GM21381 (cell line): Measurements from ENCODE around the gene SLC9B2.

Experiments used
- ATAC-seq: cut with Tn5 transposase; IDR thresholded peaks from one replicate; pipeline ENCODE4 v1.9.1; 2021; ENCODE audit warnings: mild to moderate bottlenecking, moderate library complexity; ENCODE audit not compliant: unreplicated experiment

SLC9B2 gene

DNA sequence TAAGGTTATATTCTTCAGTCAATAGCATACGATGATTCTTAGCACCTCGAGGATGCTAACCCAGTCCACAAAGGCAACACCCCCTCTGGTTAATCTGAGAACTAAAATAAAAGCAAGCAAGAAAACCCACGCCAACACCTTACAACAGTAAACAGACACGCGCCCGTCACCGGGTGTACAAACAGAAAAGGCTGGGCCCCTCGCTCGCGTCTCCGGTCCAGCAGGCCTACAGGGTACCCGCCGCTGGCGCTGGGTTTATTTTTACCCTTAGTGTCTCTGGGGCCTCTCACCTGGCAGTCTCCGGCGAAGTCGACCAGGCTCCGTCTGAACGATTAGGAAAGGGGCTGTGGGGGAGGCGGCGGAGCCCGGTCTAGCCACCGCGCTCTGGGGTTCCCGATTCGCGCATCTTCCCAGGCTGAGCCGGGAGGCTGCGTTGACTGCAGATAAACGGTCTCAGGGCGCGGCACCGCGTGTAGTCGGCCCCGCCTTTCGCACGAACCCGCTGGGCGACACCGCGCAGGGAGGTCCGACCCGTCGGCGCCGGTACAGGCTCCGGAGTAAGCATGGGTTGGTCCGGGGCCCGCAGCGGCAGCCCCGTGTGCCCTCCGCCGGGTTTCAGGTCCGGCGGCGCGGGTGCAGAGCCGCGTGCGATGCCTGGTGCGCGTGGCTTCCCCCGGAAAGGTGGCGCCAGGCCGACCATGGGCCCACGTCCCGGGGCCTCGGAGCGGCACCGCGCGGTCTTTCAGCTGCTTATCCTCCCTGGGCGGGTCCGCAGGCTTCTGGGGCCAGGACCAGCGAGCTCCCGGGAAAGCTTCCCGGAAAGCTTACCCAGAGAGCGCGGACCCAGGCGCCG lies 441 bp downstream of the SLC9B2 start:
- ATAC-seq: peak; percentile 51

DNA sequence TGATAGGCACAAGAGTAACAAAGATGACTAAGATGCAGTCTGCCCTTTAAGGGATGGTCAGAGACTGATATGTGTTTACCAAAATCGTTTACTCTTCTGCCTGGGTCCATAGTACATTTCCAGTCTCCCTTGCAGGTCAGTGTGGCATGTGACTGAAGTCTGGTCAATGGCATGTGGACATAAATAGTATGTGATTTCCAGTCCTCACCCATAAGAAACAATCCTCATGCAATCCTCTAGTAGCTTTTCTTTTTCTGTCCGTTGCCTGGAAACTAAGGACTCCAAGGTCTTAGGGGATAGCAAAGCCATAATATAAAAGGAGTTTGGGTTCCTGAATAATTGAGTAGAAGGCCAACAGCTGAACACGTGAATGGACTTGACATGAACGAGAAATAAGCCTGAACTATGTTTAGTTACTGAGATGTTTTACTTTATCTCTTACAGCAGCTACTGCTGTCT lies 1.1 kb downstream of the SLC9B2 start:
- no peak for ATAC-seq

DNA sequence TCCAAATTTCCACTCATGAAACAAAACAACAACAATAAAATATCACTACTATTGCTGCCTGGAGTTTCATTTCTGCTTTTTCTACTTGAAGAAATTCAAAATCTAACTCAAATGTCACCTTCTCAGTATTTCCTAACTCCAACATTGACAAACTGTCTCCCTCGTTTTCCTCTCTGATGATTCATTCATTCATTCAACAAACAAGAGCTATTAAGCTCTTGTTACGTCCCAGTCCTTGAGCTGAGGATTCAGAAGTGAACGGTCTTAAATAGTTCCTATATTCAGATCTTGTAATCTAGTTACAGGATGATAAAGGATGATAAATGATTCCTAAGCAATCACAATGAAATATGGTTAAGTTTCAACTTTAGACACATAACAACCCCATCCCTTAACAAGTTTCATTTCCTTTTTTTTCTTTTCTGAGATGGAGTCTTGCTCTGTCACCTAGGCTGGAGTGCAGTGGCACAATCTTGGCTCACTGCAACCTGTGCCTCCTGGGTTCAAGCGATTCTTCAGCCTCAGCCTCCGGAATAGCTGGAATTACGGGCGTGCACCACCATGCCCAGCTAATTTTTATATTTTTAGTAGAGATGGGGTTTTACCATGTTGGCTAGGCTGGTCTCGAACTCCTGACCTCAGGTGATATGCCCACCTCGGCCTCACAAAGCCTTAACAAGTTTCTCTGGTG lies 1.7 kb downstream of the SLC9B2 start:
- peak; percentile 34 for ATAC-seq

DNA sequence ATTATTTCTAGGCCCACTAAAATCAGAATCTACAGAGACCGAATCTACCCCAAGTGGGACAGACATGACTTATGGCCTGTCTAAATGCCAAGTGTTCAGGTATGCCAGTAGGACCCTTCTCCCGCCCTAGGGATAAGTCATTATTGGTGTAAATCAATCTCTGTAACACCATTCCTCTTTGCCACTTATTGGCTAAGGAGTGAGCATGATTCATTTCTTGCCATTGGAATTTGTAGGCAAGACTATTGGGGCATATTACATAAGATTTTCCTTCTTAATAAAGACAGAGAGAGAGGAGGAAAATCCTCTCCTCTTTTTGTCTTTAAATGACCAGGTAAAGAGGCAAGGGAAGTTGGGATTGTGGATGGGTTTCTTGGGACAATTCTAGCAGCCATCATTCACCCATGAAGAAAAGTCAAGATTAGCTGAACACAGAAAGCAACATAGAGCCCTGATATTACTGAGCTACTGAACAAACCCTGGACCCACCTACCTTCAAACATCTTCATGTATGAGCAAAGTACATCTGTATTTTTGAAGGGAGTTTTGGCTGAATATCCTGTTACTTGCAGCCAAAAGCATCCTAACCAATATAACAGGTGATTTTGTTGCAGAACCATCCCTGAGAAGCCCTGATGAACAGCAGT lies 2.6 kb downstream of the SLC9B2 start:
- no peak for ATAC-seq

DNA sequence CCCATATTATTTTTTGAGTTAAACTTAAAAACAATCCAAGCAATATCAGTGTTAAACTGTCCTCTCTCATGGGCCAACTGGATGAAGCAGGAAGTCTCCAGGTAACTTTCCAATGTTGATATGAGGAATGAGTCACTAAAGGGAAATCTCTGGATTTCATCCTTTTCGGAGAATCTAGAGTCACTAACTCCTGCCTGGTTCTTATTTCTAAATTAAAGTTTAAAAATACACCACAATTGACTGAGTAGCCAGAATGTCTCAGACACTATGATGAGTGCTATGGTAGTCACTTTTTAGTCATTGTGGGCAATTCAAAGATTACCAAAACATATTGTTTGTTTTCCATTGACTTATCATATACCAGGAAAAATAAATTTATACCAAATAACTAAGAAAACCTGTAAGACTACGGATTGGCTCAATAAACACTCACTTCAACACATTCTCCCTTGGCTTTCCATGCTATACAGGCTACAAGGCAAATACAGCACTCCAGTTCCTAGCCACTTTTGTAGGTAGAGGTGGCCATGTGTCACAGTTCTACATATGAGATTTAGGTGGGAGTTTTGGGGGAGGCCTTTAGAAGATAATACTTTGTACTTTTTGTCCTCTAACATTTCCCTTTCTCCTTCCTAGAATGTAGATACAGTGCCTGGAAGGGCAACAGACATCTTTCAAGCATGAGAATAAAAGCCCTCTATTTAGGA lies 8.6 kb downstream of the SLC9B2 start:
- ATAC-seq: no peak

DNA sequence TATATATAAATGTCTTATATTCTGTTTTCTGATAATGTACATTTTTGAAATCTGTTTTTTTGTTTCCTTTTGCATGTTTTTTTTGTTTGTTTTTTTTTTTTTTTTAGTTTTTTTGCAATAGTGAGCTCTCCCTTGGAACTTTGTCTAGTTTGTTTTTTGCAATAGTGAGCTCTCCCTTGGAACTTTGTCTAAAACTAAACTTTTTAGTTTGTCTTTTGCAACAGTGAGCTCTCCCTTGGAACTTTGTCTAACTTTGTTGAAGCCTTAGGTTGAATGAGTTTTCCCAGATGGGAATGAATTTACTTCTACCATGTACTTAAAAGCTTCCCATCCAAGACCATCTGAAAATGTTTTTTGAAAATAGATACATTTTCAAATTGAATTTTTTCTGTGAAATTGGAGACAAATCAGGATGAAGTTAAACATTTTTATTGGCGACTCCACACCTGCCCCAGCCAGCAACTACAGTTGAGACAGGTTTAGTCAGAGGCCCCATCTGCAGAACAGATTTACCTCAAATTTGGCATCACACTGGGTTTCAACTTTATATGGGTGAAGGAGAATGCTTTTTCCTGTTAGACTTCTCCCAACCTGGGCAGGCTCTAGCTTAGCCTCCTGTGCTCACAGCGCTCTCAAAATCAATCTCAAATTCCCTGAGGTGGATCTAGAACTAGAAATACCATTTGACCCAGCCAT lies 16.0 kb downstream of the SLC9B2 start:
- no peak for ATAC-seq

DNA sequence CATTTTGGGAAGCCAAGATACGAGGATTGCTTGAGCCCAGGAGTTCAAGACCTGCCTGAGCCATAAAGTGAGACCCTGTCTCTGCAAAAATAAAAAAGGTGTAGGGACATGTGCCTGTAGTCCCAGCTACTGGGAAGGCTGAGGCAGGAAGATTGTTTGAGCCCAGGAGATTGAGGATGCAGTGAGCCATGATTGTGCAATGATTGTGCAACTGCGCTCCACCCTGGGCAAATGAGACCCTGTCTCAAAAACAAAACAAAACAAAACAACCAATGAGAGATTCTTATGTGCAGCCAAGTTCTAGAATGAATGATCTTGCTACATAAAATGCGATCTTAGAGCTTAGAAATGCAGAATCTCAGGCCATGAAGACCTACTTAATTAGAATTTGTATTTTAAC lies 22.5 kb downstream of the SLC9B2 start:
- no peak for ATAC-seq

DNA sequence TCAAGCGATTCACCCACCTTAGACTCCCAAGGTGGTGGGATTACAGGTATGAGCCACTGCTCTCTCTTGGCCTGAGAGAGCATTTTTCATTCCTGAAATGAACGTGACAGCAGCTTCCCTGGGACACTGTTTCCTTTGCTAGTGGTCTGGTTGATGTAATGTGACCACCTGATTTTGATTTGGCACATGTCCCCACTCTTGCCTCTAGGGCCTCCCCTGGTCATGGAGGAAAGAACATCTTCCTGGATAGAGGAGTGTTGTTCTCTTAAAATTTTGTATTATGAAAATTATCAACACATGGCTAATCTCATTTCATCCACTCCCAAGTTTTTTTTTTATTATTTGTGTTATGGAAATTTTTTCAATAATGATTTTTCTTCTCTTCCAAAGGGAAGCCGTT lies 23.8 kb downstream of the SLC9B2 start:
- no peak for ATAC-seq

DNA sequence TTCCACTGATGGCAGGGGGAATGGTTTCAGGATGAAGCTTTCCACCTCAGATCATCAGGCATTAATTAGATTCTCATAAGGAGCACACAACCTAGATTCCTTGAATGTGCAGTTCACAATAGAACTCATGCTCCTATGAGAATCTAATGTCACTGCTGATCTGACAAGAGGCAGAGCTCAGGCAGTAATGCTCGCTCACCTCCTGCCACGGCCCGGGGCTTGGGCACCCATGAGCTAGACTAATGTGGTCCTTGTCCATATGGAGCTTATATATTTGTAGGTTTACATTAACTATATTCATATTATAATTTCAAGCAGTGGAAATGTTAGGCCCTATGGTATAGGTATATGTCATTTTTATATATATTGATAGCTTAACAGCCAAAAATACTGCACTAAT lies 24.4 kb downstream of the SLC9B2 start:
- no peak for ATAC-seq

DNA sequence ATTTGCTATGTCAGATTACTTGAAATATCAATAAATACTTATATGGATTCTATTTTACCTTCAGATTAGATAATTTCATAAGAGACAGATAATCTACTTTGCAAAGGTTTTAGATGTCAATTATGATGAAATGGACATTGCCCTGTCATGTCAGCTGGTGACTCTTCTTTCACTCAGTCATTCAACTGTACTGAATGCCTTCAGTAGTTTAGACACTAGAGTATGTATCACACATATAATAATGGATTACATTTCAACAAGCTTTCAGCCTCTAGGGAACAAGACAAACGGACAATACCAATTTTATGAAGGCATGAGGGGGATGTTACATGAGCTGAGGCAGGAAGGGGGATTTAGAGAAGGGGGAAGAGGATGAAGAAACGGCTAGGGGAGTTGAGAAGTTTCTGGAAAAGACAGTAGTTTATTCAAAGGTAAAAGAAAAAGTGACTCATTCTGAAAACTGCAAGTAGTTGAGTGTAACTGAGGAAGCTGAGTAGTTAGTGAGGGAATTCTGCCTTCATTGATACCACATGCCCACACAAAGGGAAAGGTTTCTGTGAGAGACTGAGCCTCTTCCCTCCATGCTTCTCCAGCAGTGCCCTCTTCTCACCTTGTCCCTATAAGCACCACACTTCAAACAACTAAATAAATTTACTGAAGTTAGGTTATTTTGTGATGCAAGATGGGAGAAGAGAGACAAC lies 25.7 kb downstream of the SLC9B2 start:
- no peak for ATAC-seq

DNA sequence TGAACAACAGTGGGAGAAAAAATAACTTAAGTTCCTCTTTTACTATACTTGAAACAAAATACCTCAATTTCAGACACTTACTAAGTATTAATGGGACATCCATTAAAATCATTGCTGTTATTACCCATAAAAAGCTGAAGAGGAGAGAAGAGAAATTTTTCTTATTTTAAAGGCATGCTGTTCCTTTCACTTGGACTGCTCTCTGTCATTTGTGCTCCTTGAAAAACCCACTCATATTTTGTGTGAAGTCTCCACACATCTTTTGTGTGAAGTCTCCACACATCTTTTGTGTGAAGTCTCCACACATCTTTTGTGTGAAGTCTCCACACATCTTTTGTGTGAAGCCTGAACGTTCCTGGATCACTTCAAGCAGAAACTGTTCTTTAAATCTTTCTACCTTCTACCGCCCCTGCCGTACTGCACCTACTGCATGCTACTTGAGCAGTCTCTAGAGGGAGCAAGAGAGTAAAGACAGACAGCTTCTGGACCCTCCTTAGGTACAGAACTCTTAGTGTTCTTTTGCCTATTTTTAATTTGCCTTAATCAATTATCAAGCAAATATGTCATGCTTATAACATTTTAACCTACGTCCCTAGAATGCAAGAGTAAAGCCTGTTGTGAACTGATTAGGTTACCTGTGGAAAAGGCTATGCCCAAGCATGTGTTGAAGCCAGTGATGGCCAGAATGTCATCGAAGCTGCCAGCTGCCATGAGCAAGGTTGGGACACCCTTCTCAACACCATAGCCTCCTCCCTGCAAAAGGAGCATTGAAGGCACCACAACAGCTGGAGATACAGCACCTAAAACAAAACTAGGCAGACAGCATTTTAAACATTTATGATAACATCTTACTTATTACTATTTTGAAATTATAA lies 29.9 kb downstream of the SLC9B2 start:
- peak; percentile 92 for ATAC-seq

DNA sequence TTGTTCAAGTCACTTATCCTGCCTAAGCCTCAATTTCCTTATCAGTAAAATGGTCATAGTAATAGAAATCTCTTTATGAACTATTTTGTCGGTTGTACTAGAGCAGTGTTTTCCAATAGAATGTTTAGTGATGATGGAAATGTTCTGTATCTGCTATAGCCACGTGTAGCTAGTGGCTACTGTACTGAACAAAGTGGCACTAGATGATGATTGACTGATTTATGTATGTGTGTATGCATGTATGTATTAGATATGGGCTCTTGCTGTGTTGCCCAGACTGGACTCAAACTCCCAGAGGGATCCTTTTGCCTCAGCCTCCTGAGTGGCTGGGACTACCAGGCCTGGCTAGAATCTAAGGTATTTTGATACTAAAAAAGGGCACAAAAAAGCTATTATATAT lies 32.4 kb downstream of the SLC9B2 start:
- no peak for ATAC-seq

DNA sequence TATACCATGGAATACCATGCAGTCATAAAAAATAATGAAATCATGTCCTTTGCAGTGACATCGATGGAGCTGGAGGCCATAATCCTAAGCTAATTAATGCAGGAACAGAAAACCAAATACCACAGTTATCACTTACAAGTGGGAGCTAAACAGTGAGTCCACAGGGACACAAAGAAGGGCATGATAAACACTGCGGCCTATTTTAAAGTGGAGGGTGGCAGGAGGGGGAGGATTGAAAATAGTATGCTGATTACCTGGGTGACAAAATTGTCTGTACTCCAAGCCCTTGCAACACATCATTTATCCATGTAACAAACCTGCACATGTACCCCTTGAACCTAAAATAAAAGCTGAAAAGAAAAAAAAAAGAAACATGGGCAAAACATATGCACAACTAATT lies 40.4 kb downstream of the SLC9B2 start:
- ATAC-seq: no peak

DNA sequence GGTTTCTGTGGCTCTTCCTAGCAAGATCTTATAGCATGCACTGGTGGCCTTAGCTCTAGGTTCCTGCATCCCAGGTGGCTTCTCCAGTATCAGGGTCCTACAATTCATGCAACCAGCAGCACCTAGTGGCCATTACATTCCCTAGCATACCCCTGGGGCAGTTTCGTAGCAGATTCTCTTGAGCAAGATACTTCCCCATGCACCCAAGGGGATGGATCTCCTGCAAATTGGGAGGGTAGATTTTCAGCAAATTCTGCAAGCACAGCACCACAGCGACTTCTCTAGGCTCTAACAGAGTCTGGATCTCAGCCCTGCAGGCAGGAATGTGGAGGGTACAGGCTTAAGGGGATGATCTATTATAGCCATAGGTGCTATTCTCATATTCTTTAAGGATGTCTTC lies 44.0 kb downstream of the SLC9B2 start:
- ATAC-seq: peak; percentile 71

DNA sequence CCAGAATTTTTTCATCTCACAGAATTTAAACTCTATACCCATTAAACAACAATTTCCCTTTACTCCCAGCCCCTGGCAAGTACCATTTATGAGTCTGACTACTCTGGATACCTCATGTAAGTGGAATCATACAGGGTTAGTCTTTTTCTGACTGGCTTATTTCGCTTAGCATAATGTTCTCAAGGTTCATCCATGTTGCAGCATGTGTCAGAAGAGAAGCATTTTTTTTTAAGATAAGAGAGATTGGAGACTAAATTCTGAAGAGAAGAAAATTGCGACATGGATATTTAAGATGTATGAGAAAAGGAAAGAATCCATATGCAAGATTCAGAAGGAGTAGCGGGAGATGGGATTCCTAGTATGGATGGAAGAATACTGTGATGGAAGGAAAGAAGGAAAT lies 45.8 kb downstream of the SLC9B2 start:
- ATAC-seq: no peak

DNA sequence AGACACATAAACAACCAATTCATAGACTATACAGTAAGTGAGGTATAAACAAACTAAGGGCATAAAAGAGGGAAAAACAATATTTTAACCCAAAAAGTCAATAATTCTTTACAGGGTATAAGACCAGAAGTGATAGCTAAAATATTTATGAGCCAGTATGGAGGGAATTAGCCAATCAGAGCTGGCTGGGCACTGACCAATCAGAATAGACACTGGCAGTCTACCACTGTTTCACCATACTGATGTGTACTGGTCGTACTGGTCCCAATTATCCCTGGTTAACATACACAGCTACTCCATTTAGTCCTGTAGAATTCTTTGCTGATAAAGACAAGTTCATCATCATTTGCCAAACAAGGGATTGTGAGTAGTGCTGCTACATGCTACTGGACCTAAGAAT lies 47.3 kb downstream of the SLC9B2 start:
- ATAC-seq: no peak

DNA sequence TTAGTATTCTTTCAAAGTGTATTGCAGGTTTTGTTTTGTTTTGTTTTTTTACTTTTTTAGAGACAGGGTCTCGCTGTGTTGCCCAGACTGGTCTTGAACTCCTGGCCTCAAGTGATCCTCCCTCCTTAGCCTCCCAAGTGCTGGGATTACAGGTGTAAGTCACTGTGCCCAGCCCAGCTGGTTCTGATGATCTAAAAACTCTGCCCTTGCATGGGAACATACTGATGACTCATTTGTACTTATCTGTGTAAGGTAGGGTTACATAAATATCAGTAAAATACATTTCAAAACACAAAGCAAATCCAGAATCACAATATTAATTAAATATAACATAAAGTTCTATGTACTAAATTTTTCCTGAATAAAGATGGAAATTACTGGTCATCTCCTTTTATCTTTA lies 49.7 kb downstream of the SLC9B2 start:
- no peak for ATAC-seq

DNA sequence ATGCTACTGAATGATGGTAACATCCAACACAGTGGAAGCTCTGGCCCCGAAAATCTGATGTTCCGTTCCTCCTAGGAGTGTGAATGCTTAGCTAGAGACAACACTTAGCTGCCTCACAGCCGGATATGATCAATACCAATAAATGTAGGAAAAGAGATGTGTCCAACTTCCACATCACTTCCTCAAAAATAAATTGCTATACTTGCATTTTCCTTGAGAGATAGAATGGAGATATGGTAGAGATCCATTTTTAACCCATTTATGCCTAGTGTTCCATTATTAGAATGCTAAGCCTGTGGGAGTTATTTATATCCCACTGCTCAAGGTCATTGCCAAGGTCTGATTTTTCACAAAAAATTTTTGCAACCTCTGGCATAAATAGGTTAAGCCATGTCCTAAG lies 51.6 kb downstream of the SLC9B2 start:
- ATAC-seq: no peak

DNA sequence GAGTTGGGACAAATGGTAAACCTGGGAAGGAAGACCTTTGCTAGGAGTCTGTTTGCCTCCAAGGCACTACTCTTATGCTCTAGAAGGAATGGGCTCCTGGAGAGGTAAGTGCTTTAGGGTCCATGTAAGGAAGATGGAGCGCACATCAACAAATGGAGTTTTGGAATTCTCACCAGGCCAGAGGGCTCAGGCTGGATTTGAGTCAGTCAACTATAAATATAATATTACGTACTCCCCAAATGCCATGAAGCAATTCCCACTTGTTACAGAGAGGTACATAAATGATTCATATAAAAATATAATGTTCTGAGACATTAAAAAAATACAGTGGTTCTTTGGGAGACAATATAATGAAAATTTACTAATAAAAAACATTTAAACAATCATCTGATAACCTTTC lies 55.4 kb downstream of the SLC9B2 start:
- no peak for ATAC-seq
